ENCODE results near the gene SSX5. TPM values are rescaled to one million over a fixed set of nuclear protein-coding genes. Genes with fewer than 3 reads are reported as not detected.
"Not testable (repeated sequence)": the region's sequence is repeated elsewhere in the genome, so short reads cannot be mapped to it uniquely, and the experiment has no call there.

SSX5 gene
- polyA plus RNA-seq (2013, experiment 1 of 2): not detected
- polyA plus RNA-seq (2013, experiment 2 of 2): not detected

- no peak within 1 kb of the TSS for H3K9ac ChIP-seq (ENCODE audit: low read length)
- H2BK12ac ChIP-seq (ENCODE audit: low read length in 2 of 2): no peak within 1 kb of the TSS
- H3K4me1 ChIP-seq (ENCODE audit: control insufficient read depth, insufficient read depth, low read depth, low read length): no peaks in the 10 kb centered on the region
- no peak within 1 kb of the TSS for H3K14ac ChIP-seq (ENCODE audit: low read length in 2 of 2)
- no peaks in the 10 kb centered on the region for H3K79me1 ChIP-seq (replicated peaks; ENCODE audit: low read length, poor library complexity, severe bottlenecking)
- no peak within 1 kb of the TSS for H4K8ac ChIP-seq (ENCODE audit: low read length)
- no peak within 1 kb of the TSS for H2AK5ac ChIP-seq (ENCODE audit: low read length, severe bottlenecking)
- H3K18ac ChIP-seq (ENCODE audit: low read depth in 1 of 2, low read length in 2 of 2): no peak within 1 kb of the TSS
- H3K27me3 ChIP-seq (ENCODE audit: control insufficient read depth in 1 of 2, insufficient read depth in 1 of 2, low read length in 2 of 2): no peaks in the 10 kb centered on the region
- H2BK120ac ChIP-seq (ENCODE audit: low read depth, low read length): no peak within 1 kb of the TSS
- no peak for DNase-seq
- no peak within 1 kb of the TSS for H2BK15ac ChIP-seq (ENCODE audit: low read depth, poor library complexity, severe bottlenecking)
- H4K91ac ChIP-seq (ENCODE audit: low read length): no peak within 1 kb of the TSS
- H2AFZ ChIP-seq (ENCODE audit: low read depth, low read length): no peak within 1 kb of the TSS
- H2BK5ac ChIP-seq (ENCODE audit: low read depth, low read length, poor library complexity, severe bottlenecking): no peak within 1 kb of the TSS
- H3K9me3 ChIP-seq (ENCODE audit: control insufficient read depth, low read length): no peaks in the 10 kb centered on the region
- WGBS: 96% methylated on average over 11 of the region's 12 CpGs
- no peak within 1 kb of the TSS for H3K4me2 ChIP-seq (ENCODE audit: low read length, poor library complexity, severe bottlenecking)
- no peak within 1 kb of the TSS for H3K27ac ChIP-seq (ENCODE audit: low read length, poor library complexity, severe bottlenecking)
- no peak within 1 kb of the TSS for H3K4me3 ChIP-seq (ENCODE audit: insufficient read depth in 1 of 2, low read depth in 1 of 2, low read length in 2 of 2)
- H3K23ac ChIP-seq (ENCODE audit: low read length in 2 of 2): no peak within 1 kb of the TSS
- no peak within 1 kb of the TSS for H3K4ac ChIP-seq (ENCODE audit: low read depth in 1 of 2, low read length in 2 of 2)
- H3K36me3 ChIP-seq (ENCODE audit: control insufficient read depth in 1 of 2, insufficient read depth in 2 of 2, low read depth in 1 of 2, low read length in 2 of 2): no peaks in the 10 kb centered on the region
These were observed at the start of gene SSX5 for GRCh38 chrX:48196745-48197201. TSS of gene SSX5 (minus strand) at chrX:48196795. CDS start at chrX:48195358, 1,437 bp downstream.

GRCh38 chrX:48224196-48224595 lies 27.6 kb upstream of the SSX5 start:
- not testable (repeated sequence) for H3K14ac ChIP-seq (ENCODE audit: low read length in 2 of 2); H4K8ac ChIP-seq (ENCODE audit: low read length); H2BK15ac ChIP-seq (ENCODE audit: low read depth, poor library complexity, severe bottlenecking); H3K9ac ChIP-seq (ENCODE audit: low read length); H4K91ac ChIP-seq (ENCODE audit: low read length); H3K18ac ChIP-seq (ENCODE audit: low read depth in 1 of 2, low read length in 2 of 2); DNase-seq; H2BK5ac ChIP-seq (ENCODE audit: low read depth, low read length, poor library complexity, severe bottlenecking); H3K4ac ChIP-seq (ENCODE audit: low read depth in 1 of 2, low read length in 2 of 2); H2BK12ac ChIP-seq (ENCODE audit: low read length in 2 of 2); H2BK120ac ChIP-seq (ENCODE audit: low read depth, low read length); H3K79me1 ChIP-seq (replicated peaks; ENCODE audit: low read length, poor library complexity, severe bottlenecking); H3K27ac ChIP-seq (ENCODE audit: low read length, poor library complexity, severe bottlenecking); H3K27me3 ChIP-seq (ENCODE audit: control insufficient read depth in 1 of 2, insufficient read depth in 1 of 2, low read length in 2 of 2); H3K36me3 ChIP-seq (ENCODE audit: control insufficient read depth in 1 of 2, insufficient read depth in 2 of 2, low read depth in 1 of 2, low read length in 2 of 2); H2AFZ ChIP-seq (ENCODE audit: low read depth, low read length); H3K9me3 ChIP-seq (ENCODE audit: control insufficient read depth, low read length); H3K4me1 ChIP-seq (ENCODE audit: control insufficient read depth, insufficient read depth, low read depth, low read length); H3K4me3 ChIP-seq (ENCODE audit: insufficient read depth in 1 of 2, low read depth in 1 of 2, low read length in 2 of 2); H2AK5ac ChIP-seq (ENCODE audit: low read length, severe bottlenecking); H3K23ac ChIP-seq (ENCODE audit: low read length in 2 of 2); H3K4me2 ChIP-seq (ENCODE audit: low read length, poor library complexity, severe bottlenecking)
- WGBS: 77% methylated on average over 3 of the region's 4 CpGs

GRCh38 chrX:48214341-48214740 lies 17.7 kb upstream of the SSX5 start:
- H3K27me3 ChIP-seq (ENCODE audit: control insufficient read depth in 1 of 2, insufficient read depth in 1 of 2, low read length in 2 of 2): peaks cover 0 to 11% of the 10 kb centered on the region in 2 experiments
- H4K8ac ChIP-seq (ENCODE audit: low read length); H4K91ac ChIP-seq (ENCODE audit: low read length); H2BK15ac ChIP-seq (ENCODE audit: low read depth, poor library complexity, severe bottlenecking); H3K9me3 ChIP-seq (ENCODE audit: control insufficient read depth, low read length); H3K9ac ChIP-seq (ENCODE audit: low read length); H3K4me2 ChIP-seq (ENCODE audit: low read length, poor library complexity, severe bottlenecking); H2BK5ac ChIP-seq (ENCODE audit: low read depth, low read length, poor library complexity, severe bottlenecking); DNase-seq; H3K14ac ChIP-seq (ENCODE audit: low read length in 2 of 2); H3K4ac ChIP-seq (ENCODE audit: low read depth in 1 of 2, low read length in 2 of 2); H3K23ac ChIP-seq (ENCODE audit: low read length in 2 of 2); H2BK120ac ChIP-seq (ENCODE audit: low read depth, low read length); H3K4me3 ChIP-seq (ENCODE audit: insufficient read depth in 1 of 2, low read depth in 1 of 2, low read length in 2 of 2); H3K18ac ChIP-seq (ENCODE audit: low read depth in 1 of 2, low read length in 2 of 2); H3K4me1 ChIP-seq (ENCODE audit: control insufficient read depth, insufficient read depth, low read depth, low read length); H2AK5ac ChIP-seq (ENCODE audit: low read length, severe bottlenecking); H3K79me1 ChIP-seq (replicated peaks; ENCODE audit: low read length, poor library complexity, severe bottlenecking); H2AFZ ChIP-seq (ENCODE audit: low read depth, low read length); H2BK12ac ChIP-seq (ENCODE audit: low read length in 2 of 2); H3K36me3 ChIP-seq (ENCODE audit: control insufficient read depth in 1 of 2, insufficient read depth in 2 of 2, low read depth in 1 of 2, low read length in 2 of 2); H3K27ac ChIP-seq (ENCODE audit: low read length, poor library complexity, severe bottlenecking): not testable (repeated sequence)
- 30% methylated on average over 3 of the region's 4 CpGs for WGBS

GRCh38 chrX:48190024-48190423 lies 6.6 kb downstream of the SSX5 start:
- H4K8ac ChIP-seq (ENCODE audit: low read length); H3K27ac ChIP-seq (ENCODE audit: low read length, poor library complexity, severe bottlenecking); H2AFZ ChIP-seq (ENCODE audit: low read depth, low read length); H3K9me3 ChIP-seq (ENCODE audit: control insufficient read depth, low read length); H4K91ac ChIP-seq (ENCODE audit: low read length); H2AK5ac ChIP-seq (ENCODE audit: low read length, severe bottlenecking); H3K23ac ChIP-seq (ENCODE audit: low read length in 2 of 2); H3K36me3 ChIP-seq (ENCODE audit: control insufficient read depth in 1 of 2, insufficient read depth in 2 of 2, low read depth in 1 of 2, low read length in 2 of 2); H3K4me1 ChIP-seq (ENCODE audit: control insufficient read depth, insufficient read depth, low read depth, low read length); H3K79me1 ChIP-seq (replicated peaks; ENCODE audit: low read length, poor library complexity, severe bottlenecking); H3K4me3 ChIP-seq (ENCODE audit: insufficient read depth in 1 of 2, low read depth in 1 of 2, low read length in 2 of 2); H3K27me3 ChIP-seq (ENCODE audit: control insufficient read depth in 1 of 2, insufficient read depth in 1 of 2, low read length in 2 of 2); H2BK120ac ChIP-seq (ENCODE audit: low read depth, low read length); H3K4me2 ChIP-seq (ENCODE audit: low read length, poor library complexity, severe bottlenecking); H2BK12ac ChIP-seq (ENCODE audit: low read length in 2 of 2); DNase-seq; H3K4ac ChIP-seq (ENCODE audit: low read depth in 1 of 2, low read length in 2 of 2); H2BK15ac ChIP-seq (ENCODE audit: low read depth, poor library complexity, severe bottlenecking); H3K18ac ChIP-seq (ENCODE audit: low read depth in 1 of 2, low read length in 2 of 2); H2BK5ac ChIP-seq (ENCODE audit: low read depth, low read length, poor library complexity, severe bottlenecking); H3K14ac ChIP-seq (ENCODE audit: low read length in 2 of 2); H3K9ac ChIP-seq (ENCODE audit: low read length): not testable (repeated sequence)
- 65% methylated on average over 2 of the region's 5 CpGs for WGBS
